ENCODE results near the gene IRAK1.

DNA sequence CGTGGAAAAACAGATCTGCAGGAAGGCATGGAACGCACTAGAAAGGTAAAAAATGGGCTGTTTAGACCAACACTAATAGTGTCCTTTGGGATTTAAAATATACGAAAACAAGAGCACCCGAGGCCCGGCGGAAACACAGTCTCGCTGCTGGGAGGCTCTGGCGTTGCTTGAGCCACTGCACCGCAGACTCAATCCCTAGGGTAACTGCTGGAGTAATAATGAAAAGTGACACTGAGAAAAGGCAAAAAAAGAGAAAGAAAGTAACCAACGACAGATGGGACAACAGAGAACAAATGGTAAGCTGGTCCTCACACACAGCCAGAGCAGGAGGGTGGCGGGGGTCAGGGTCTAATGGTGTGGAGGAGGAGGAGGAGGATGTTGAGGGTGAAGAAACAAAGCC is 15.4 kb downstream of the IRAK1 start:
- TF ChIP-seq, protein P1, sequence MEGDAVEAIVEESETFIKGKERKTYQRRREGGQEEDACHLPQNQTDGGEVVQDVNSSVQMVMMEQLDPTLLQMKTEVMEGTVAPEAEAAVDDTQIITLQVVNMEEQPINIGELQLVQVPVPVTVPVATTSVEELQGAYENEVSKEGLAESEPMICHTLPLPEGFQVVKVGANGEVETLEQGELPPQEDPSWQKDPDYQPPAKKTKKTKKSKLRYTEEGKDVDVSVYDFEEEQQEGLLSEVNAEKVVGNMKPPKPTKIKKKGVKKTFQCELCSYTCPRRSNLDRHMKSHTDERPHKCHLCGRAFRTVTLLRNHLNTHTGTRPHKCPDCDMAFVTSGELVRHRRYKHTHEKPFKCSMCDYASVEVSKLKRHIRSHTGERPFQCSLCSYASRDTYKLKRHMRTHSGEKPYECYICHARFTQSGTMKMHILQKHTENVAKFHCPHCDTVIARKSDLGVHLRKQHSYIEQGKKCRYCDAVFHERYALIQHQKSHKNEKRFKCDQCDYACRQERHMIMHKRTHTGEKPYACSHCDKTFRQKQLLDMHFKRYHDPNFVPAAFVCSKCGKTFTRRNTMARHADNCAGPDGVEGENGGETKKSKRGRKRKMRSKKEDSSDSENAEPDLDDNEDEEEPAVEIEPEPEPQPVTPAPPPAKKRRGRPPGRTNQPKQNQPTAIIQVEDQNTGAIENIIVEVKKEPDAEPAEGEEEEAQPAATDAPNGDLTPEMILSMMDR (IDR thresholded peaks at IDR 0.05): no peak
- TF ChIP-seq POLR2A (IDR thresholded peaks at IDR 0.05): no peak

Measured in heart left ventricle (tissue), 13 donors.